Hematopoietic multipotent progenitor cell treated with erythropoietin and hydrocortisone succinate and interleukin-3 and kit ligand, for 15 days (in vitro differentiated cells): ENCODE results near the gene TIGD2.

Experiments used
- DNase-seq: peaks from one replicate; pipeline ENCODE4 v3.0.0-alpha.2; 2015; ENCODE audit warnings: low spot score

Gene TIGD2

DNA sequence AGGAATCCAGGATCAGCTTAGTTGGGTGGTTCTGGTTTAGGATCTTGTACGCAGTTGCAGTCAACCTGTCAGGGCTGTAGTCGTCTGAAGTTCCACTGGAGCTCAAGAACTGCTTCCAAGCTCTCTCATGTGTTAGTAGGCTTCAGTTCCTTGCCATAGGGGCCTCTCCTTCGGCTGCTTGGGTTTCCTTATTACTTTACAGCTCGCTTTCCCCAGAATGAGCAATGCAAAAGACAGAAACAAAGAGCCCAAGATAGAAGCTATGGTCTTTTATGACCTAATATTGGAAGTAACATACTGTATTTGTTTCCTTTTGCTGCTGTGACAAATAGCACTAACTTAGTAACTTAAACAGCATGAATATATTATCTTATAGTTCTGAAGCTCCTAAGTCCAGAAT is 51.7 kb downstream of the TIGD2 start:
- DNase-seq = no peak

DNA sequence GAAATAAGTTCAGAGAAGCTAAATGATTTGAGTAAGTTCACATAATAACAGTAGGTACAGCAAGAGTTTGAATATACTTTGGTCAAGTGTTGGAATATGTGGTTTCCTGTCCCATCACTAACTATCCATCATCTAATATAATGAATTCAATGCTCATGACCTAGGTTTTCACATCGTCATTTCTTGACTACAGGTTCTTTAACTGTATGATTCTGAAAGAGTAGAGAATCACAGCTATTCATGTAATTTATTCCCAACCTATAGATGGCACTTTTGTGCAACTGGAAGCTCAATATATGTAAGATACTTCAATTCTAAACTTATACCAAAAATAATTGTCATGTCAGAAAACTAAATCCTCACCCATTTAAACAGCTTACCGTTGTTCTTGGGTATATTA is 53.1 kb downstream of the TIGD2 start:
- no peak for DNase-seq
